Caco-2 (cell line): ENCODE results near the gene UBQLN4. TPM values are rescaled to one million over a fixed set of nuclear protein-coding genes. Genes with fewer than 3 reads are reported as not detected.

Experiments
- BruUV-seq: library from RNA; stranded (reverse); fragments of 400-500 nt; replicated peaks from 2 replicates; lab custom pipeline; 2021; lab: Mats Ljungman, UMichigan
- CTCF ChIA-PET: fragments of 300-600 bp; sonication (Branson Sonifier 250); formaldehyde crosslinking; loops from one replicate; lab custom pipeline; 2022; ENCODE audit warnings: antibody characterized with exemption; lab: Charles Lee
- POLR2A ChIA-PET: fragments of 300-600 bp; sonication (Branson Sonifier 250); formaldehyde crosslinking; loops from one replicate; lab custom pipeline; 2022; ENCODE audit warnings: antibody characterized with exemption; lab: Charles Lee
- DNase-seq, 2 experiments: peaks; one replicate each; pipeline versions ENCODE4 v3.0.0 to v3.0.0-alpha.2; 2020 to 2022
- H3K27me3 ChIP-seq: replicated peaks from 2 replicates; pipeline ENCODE4 v1.6.0; 2011; ENCODE audit warnings: low read length; ENCODE audit not compliant: control insufficient read depth, insufficient read depth
- H3K36me3 ChIP-seq: 2 replicates; pipeline ENCODE4 v1.5.1; 2011; ENCODE audit warnings: low read length; ENCODE audit not compliant: control insufficient read depth, insufficient read depth
- H3K4me1 ChIP-seq: fragments of 250-450 bp; sonication (Bioruptor Pico); 2 replicates; pipeline ENCODE4 v1.5.1; 2020; ENCODE audit warnings: mild to moderate bottlenecking
- H3K4me3 ChIP-seq: 2 replicates; pipeline ENCODE4 v1.5.1; 2011; ENCODE audit warnings: low read depth, mild to moderate bottlenecking, control low read depth, low read length
- H3K9me3 ChIP-seq: fragments of 250-450 bp; sonication (Bioruptor Pico); 2 replicates; pipeline ENCODE4 v1.5.1; 2020; ENCODE audit warnings: mild to moderate bottlenecking, moderate library complexity
- H3K27ac Mint-ChIP-seq: one replicate; pipeline ENCODE4 v1.8.0; 2022; ENCODE audit warnings: mixed read lengths; ENCODE audit not compliant: unreplicated experiment
- H3K27me3 Mint-ChIP-seq: one replicate; pipeline ENCODE4 v1.8.0; 2022; ENCODE audit warnings: mixed read lengths; ENCODE audit not compliant: insufficient read depth, unreplicated experiment
- H3K36me3 Mint-ChIP-seq: one replicate; pipeline ENCODE4 v1.8.0; 2022; ENCODE audit warnings: mild to moderate bottlenecking, mixed read lengths; ENCODE audit not compliant: insufficient read depth, unreplicated experiment
- H3K4me1 Mint-ChIP-seq: one replicate; pipeline ENCODE4 v1.8.0; 2022; ENCODE audit warnings: low read depth, mixed read lengths; ENCODE audit not compliant: unreplicated experiment
- H3K4me3 Mint-ChIP-seq: one replicate; pipeline ENCODE4 v1.8.0; 2022; ENCODE audit warnings: mild to moderate bottlenecking, moderate library complexity, mixed read lengths; ENCODE audit not compliant: unreplicated experiment
- H3K9me3 Mint-ChIP-seq: one replicate; pipeline ENCODE4 v1.8.0; 2022; ENCODE audit warnings: mixed read lengths; ENCODE audit not compliant: unreplicated experiment
- CTCF ChIP-seq, 2 experiments: fragments of 200-600 bp in 1 of 2; IDR thresholded peaks; 1 replicate in 1 of 2; 2 replicates in 1 of 2; pipeline versions ENCODE4 v1.5.1 to v1.8.0; 2011 to 2022; ENCODE audit warnings: antibody characterized with exemption in 1 of 2, control low read depth in 1 of 2, inconsistent platforms in 1 of 2, low read depth in 1 of 2, low read length in 1 of 2, mild to moderate bottlenecking in 1 of 2, moderate library complexity in 1 of 2; ENCODE audit not compliant: insufficient read depth in 1 of 2, severe bottlenecking in 1 of 2, unreplicated experiment in 1 of 2
- intact Hi-C: fragments of 100-400 bp; cut with micrococcal nuclease; formaldehyde crosslinking; loops from one replicate; pipeline ENCODE4 v1.10.0; 2022; ENCODE audit not compliant: unreplicated experiment
- total RNA-seq: library from RNA; stranded (reverse); gene quantifications from 2 replicates; pipeline ENCODE4 v1.2.3, GENCODE V29; 2022

UBQLN4 gene
- total RNA-seq, 1 experiment from 2014 or later: 60.9 TPM

- TF ChIP-seq CTCF (IDR thresholded peaks at IDR 0.05; ENCODE audit: insufficient read depth in 1 of 2, low read depth in 1 of 2, low read length in 1 of 2, severe bottlenecking in 1 of 2, unreplicated experiment in 1 of 2): no peak
- Mint-ChIP-seq H3K36me3 (peaks cover 16% of the 10 kb centered on the region), H3K4me1 (peaks cover 10% of the 10 kb centered on the region), H3K9me3 (no peaks in the 10 kb centered on the region), H3K27ac (no peak overlapping the region), H3K27me3 (no peaks in the 10 kb centered on the region), H3K4me3 (no peak overlapping the region)
- Histone ChIP-seq H3K27me3 (no peaks in the 10 kb centered on the region; the same call in 1 of the 2 replicates), H3K4me1 (peaks cover 7% of the 10 kb centered on the region), H3K9me3 (no peaks in the 10 kb centered on the region), H3K4me3 (no peak overlapping the region), H3K36me3 (no peaks in the 10 kb centered on the region)
- intact Hi-C loops: loop anchor here (5.0 kb wide), 1 partner anchor 62 kb away; no protein-coding TSS in a partner anchor
- POLR2A ChIA-PET: interaction anchor here (0.5 kb wide), 1 partner anchor 269 kb away, joined by 7 read pairs; no protein-coding TSS in a partner anchor
- DNase-seq: no peak
- BruUV-seq: no TSS peak
- CTCF ChIA-PET: no interaction called here
Observed at GRCh38 chr1:156004843-156005584, 48.6 kb downstream of the UBQLN4 start.

- no peaks in the 10 kb centered on the region for H3K9me3 Mint-ChIP-seq
- H3K27me3 ChIP-seq: no peaks in the 10 kb centered on the region; the same call in 1 of the 2 replicates
- peaks cover 7% of the 10 kb centered on the region for H3K4me1 ChIP-seq
- no peak overlapping the region for H3K4me3 Mint-ChIP-seq
- H3K36me3 Mint-ChIP-seq: peaks cover 9% of the 10 kb centered on the region
- DNase-seq: no peak
- intact Hi-C loops: no loop called here
- CTCF ChIA-PET: interaction anchor here (0.6 to 1.0 kb wide), 3 partner anchors 14 to 66 kb away, joined by 3 read pairs; no protein-coding TSS in a partner anchor
- H3K27me3 Mint-ChIP-seq: no peaks in the 10 kb centered on the region
- H3K4me3 ChIP-seq: no peak overlapping the region
- TF ChIP-seq CTCF (IDR thresholded peaks at IDR 0.05; ENCODE audit: insufficient read depth in 1 of 2, low read depth in 1 of 2, low read length in 1 of 2, severe bottlenecking in 1 of 2, unreplicated experiment in 1 of 2): no peak
- no peaks in the 10 kb centered on the region for H3K36me3 ChIP-seq
- POLR2A ChIA-PET: no interaction called here
- no peak overlapping the region for H3K27ac Mint-ChIP-seq
- peaks cover 10% of the 10 kb centered on the region for H3K4me1 Mint-ChIP-seq
- no TSS peak for BruUV-seq
- no peaks in the 10 kb centered on the region for H3K9me3 ChIP-seq
Observed at GRCh38 chr1:156003923-156004188, 49.7 kb downstream of the UBQLN4 start.

- ChIA-PET CTCF (no interaction called here), POLR2A (no interaction called here)
- H3K27ac Mint-ChIP-seq: no peak overlapping the region
- H3K4me1 Mint-ChIP-seq: peaks cover 10% of the 10 kb centered on the region
- peaks cover 7% of the 10 kb centered on the region for H3K36me3 Mint-ChIP-seq
- H3K4me1 ChIP-seq: peaks cover 7% of the 10 kb centered on the region
- TF ChIP-seq CTCF (IDR thresholded peaks at IDR 0.05; ENCODE audit: insufficient read depth in 1 of 2, low read depth in 1 of 2, low read length in 1 of 2, severe bottlenecking in 1 of 2, unreplicated experiment in 1 of 2): no peak
- no peaks in the 10 kb centered on the region for H3K9me3 ChIP-seq
- H3K27me3 Mint-ChIP-seq: no peaks in the 10 kb centered on the region
- no peaks in the 10 kb centered on the region; the same call in 1 of the 2 replicates for H3K27me3 ChIP-seq
- no peaks in the 10 kb centered on the region for H3K36me3 ChIP-seq
- no peaks in the 10 kb centered on the region for H3K9me3 Mint-ChIP-seq
- H3K4me3 ChIP-seq: no peak overlapping the region
- DNase-seq: no peak
- intact Hi-C loops: no loop called here
- BruUV-seq: no TSS peak
- no peak overlapping the region for H3K4me3 Mint-ChIP-seq
Observed at GRCh38 chr1:156002188-156002911, 51.2 kb downstream of the UBQLN4 start.
